GM10266 (cell line): ENCODE data around the gene TLE6.

Experiments
- DNase-seq: peaks from one replicate; pipeline ENCODE4 v3.0.0; 2012; ENCODE audit errors: extremely low spot score
- TF ChIP-seq, protein P1 (sequence below): IDR thresholded peaks from 2 replicates; pipeline ENCODE4 v1.5.1; 2012; ENCODE audit warnings: mild to moderate bottlenecking, low read depth; ENCODE audit not compliant: control insufficient read depth, insufficient read depth; ENCODE audit errors: missing control alignments

The TLE6 gene

GRCh38 chr19:2977746-2978138 lies 378 bp downstream of the TLE6 start:
- DNase-seq, result peak; percentile 30
- TF ChIP-seq, protein P1, sequence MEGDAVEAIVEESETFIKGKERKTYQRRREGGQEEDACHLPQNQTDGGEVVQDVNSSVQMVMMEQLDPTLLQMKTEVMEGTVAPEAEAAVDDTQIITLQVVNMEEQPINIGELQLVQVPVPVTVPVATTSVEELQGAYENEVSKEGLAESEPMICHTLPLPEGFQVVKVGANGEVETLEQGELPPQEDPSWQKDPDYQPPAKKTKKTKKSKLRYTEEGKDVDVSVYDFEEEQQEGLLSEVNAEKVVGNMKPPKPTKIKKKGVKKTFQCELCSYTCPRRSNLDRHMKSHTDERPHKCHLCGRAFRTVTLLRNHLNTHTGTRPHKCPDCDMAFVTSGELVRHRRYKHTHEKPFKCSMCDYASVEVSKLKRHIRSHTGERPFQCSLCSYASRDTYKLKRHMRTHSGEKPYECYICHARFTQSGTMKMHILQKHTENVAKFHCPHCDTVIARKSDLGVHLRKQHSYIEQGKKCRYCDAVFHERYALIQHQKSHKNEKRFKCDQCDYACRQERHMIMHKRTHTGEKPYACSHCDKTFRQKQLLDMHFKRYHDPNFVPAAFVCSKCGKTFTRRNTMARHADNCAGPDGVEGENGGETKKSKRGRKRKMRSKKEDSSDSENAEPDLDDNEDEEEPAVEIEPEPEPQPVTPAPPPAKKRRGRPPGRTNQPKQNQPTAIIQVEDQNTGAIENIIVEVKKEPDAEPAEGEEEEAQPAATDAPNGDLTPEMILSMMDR, result no peak

- TF ChIP-seq, protein P1, result no peak
- DNase-seq, result no peak
These were observed 903 bp downstream of the TLE6 start for GRCh38 chr19:2978166-2978767.

- DNase-seq, result no peak
- TF ChIP-seq, protein P1, result no peak
These were observed 1.4 kb downstream of the TLE6 start for GRCh38 chr19:2978772-2979171.

GRCh38 chr19:2981898-2982297 lies 4.5 kb downstream of the TLE6 start:
- TF ChIP-seq, protein P1, result no peak
- no peak for DNase-seq

GRCh38 chr19:2982561-2982960 lies 5.2 kb downstream of the TLE6 start:
- no peak for DNase-seq
- TF ChIP-seq, protein P1, result no peak

DNA sequence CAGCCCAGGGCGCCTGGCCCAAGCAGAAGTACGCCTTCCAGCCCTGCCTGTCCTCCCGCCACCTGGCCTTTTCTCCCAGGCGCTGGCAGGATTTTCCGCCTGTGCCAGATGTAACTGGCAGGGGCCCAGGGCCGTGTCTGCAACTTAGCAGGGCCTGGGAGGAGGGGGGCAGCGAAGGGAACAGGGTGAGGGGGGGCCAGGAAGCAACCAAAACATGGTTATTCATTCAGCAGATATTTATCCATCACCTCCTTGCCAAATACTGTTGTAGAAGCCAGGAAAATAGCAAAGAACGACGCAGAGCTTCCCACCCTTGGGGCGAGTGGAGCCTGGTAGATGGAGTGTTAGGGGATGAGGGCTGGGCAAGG lies 5.6 kb downstream of the TLE6 start:
- peak; percentile 13 for DNase-seq
- TF ChIP-seq, protein P1, result no peak

- DNase-seq, result peak; percentile 32
- TF ChIP-seq, protein P1, result no peak
These were observed 6.2 kb downstream of the TLE6 start for GRCh38 chr19:2983351-2984214.
